Measurements from ENCODE around the gene ARHGEF12.

The ARHGEF12 gene

GRCh38 chr11:120335908-120336640 is at the start of gene ARHGEF12:
Gene ARHGEF12, plus strand, starts transcription at chr11:120336413. Its CDS starts 831 bp downstream, at chr11:120337244.
- Mint-ChIP-seq H3K4me1 (ENCODE audit: low read depth) (peaks cover 28% of the 10 kb centered on the region), H3K27me3 (ENCODE audit: low read depth) (peaks cover 66% of the 10 kb centered on the region), H3K36me3 (ENCODE audit: low read depth) (peaks cover 4% of the 10 kb centered on the region), H3K9me3 (no peaks in the 10 kb centered on the region), H3K27ac (no peak within 1 kb of the TSS), H3K4me3 (peak within 1 kb of the TSS; percentile 92)
- peak; percentile 80 for DNase-seq (ENCODE audit: low spot score)

GRCh38 chr11:120288021-120288420 is 48.2 kb upstream of the ARHGEF12 start:
- H3K9me3 Mint-ChIP-seq: no peaks in the 10 kb centered on the region
- no peak overlapping the region for H3K4me3 Mint-ChIP-seq
- no peak overlapping the region for H3K27ac Mint-ChIP-seq
- no peaks in the 10 kb centered on the region for H3K36me3 Mint-ChIP-seq (ENCODE audit: low read depth)
- H3K27me3 Mint-ChIP-seq (ENCODE audit: low read depth): peaks cover 29% of the 10 kb centered on the region
- no peak for DNase-seq (ENCODE audit: low spot score)
- H3K4me1 Mint-ChIP-seq (ENCODE audit: low read depth): no peaks in the 10 kb centered on the region

- no peak overlapping the region for H3K4me3 Mint-ChIP-seq
- H3K9me3 Mint-ChIP-seq: no peaks in the 10 kb centered on the region
- no peak overlapping the region for H3K27ac Mint-ChIP-seq
- DNase-seq (ENCODE audit: low spot score): no peak
- no peaks in the 10 kb centered on the region for H3K36me3 Mint-ChIP-seq (ENCODE audit: low read depth)
- H3K27me3 Mint-ChIP-seq (ENCODE audit: low read depth): peaks cover 35% of the 10 kb centered on the region
- H3K4me1 Mint-ChIP-seq (ENCODE audit: low read depth): no peaks in the 10 kb centered on the region
Measured at GRCh38 chr11:120289426-120289825, 46.8 kb upstream of the ARHGEF12 start.

- Mint-ChIP-seq H3K27ac (no peak overlapping the region), H3K4me3 (no peak overlapping the region), H3K4me1 (ENCODE audit: low read depth) (no peaks in the 10 kb centered on the region), H3K9me3 (no peaks in the 10 kb centered on the region), H3K27me3 (ENCODE audit: low read depth) (peaks cover 42% of the 10 kb centered on the region), H3K36me3 (ENCODE audit: low read depth) (no peaks in the 10 kb centered on the region)
- no peak for DNase-seq (ENCODE audit: low spot score)
Measured at GRCh38 chr11:120290956-120291355, 45.3 kb upstream of the ARHGEF12 start.

- Mint-ChIP-seq H3K9me3 (no peaks in the 10 kb centered on the region), H3K36me3 (ENCODE audit: low read depth) (no peaks in the 10 kb centered on the region), H3K27me3 (ENCODE audit: low read depth) (peaks cover 45% of the 10 kb centered on the region), H3K4me3 (no peak overlapping the region), H3K27ac (no peak overlapping the region), H3K4me1 (ENCODE audit: low read depth) (no peaks in the 10 kb centered on the region)
- DNase-seq (ENCODE audit: low spot score): no peak
Measured at GRCh38 chr11:120293038-120293800, 43.0 kb upstream of the ARHGEF12 start.

- Mint-ChIP-seq H3K4me3 (no peak overlapping the region), H3K27me3 (ENCODE audit: low read depth) (peaks cover 43% of the 10 kb centered on the region)
Measured at GRCh38 chr11:120294096-120294495, 42.1 kb upstream of the ARHGEF12 start.

GRCh38 chr11:120295099-120295498 is 41.1 kb upstream of the ARHGEF12 start:
- no peaks in the 10 kb centered on the region for H3K4me1 Mint-ChIP-seq (ENCODE audit: low read depth)
- no peak overlapping the region for H3K4me3 Mint-ChIP-seq
- H3K9me3 Mint-ChIP-seq: no peaks in the 10 kb centered on the region
- DNase-seq (ENCODE audit: low spot score): no peak
- H3K27ac Mint-ChIP-seq: no peak overlapping the region
- H3K36me3 Mint-ChIP-seq (ENCODE audit: low read depth): no peaks in the 10 kb centered on the region
- H3K27me3 Mint-ChIP-seq (ENCODE audit: low read depth): peaks cover 34% of the 10 kb centered on the region

More at GRCh38 chr11:120294096-120294495, 42.1 kb upstream of the ARHGEF12 start:
- DNase-seq (ENCODE audit: low spot score): no peak
- Mint-ChIP-seq H3K27ac (no peak overlapping the region), H3K9me3 (no peaks in the 10 kb centered on the region), H3K4me1 (ENCODE audit: low read depth) (no peaks in the 10 kb centered on the region), H3K36me3 (ENCODE audit: low read depth) (no peaks in the 10 kb centered on the region)

GRCh38 chr11:120296554-120296953 is 39.7 kb upstream of the ARHGEF12 start:
- Mint-ChIP-seq H3K27me3 (ENCODE audit: low read depth) (peaks cover 29% of the 10 kb centered on the region), H3K27ac (no peak overlapping the region), H3K4me1 (ENCODE audit: low read depth) (no peaks in the 10 kb centered on the region), H3K9me3 (no peaks in the 10 kb centered on the region), H3K4me3 (no peak overlapping the region), H3K36me3 (ENCODE audit: low read depth) (no peaks in the 10 kb centered on the region)
- no peak for DNase-seq (ENCODE audit: low spot score)

GRCh38 chr11:120298461-120298860 is 37.8 kb upstream of the ARHGEF12 start:
- H3K4me3 Mint-ChIP-seq: no peak overlapping the region
- DNase-seq (ENCODE audit: low spot score): no peak
- no peaks in the 10 kb centered on the region for H3K4me1 Mint-ChIP-seq (ENCODE audit: low read depth)
- no peaks in the 10 kb centered on the region for H3K9me3 Mint-ChIP-seq
- peaks cover 28% of the 10 kb centered on the region for H3K27me3 Mint-ChIP-seq (ENCODE audit: low read depth)
- H3K27ac Mint-ChIP-seq: no peak overlapping the region
- H3K36me3 Mint-ChIP-seq (ENCODE audit: low read depth): no peaks in the 10 kb centered on the region

- Mint-ChIP-seq H3K27me3 (ENCODE audit: low read depth) (peaks cover 17% of the 10 kb centered on the region), H3K27ac (no peak overlapping the region)
- DNase-seq (ENCODE audit: low spot score): no peak
Measured at GRCh38 chr11:120302001-120302805, 34.0 kb upstream of the ARHGEF12 start.

GRCh38 chr11:120303004-120303637 is 33.1 kb upstream of the ARHGEF12 start:
- no peaks in the 10 kb centered on the region for H3K4me1 Mint-ChIP-seq (ENCODE audit: low read depth)
- peaks cover 12% of the 10 kb centered on the region for H3K27me3 Mint-ChIP-seq (ENCODE audit: low read depth)
- H3K4me3 Mint-ChIP-seq: no peak overlapping the region
- no peaks in the 10 kb centered on the region for H3K36me3 Mint-ChIP-seq (ENCODE audit: low read depth)
- DNase-seq (ENCODE audit: low spot score): peak; percentile 33
- H3K27ac Mint-ChIP-seq: no peak overlapping the region
- H3K9me3 Mint-ChIP-seq: no peaks in the 10 kb centered on the region

More at GRCh38 chr11:120302001-120302805, 34.0 kb upstream of the ARHGEF12 start:
- Mint-ChIP-seq H3K36me3 (ENCODE audit: low read depth) (no peaks in the 10 kb centered on the region), H3K4me3 (no peak overlapping the region), H3K9me3 (no peaks in the 10 kb centered on the region), H3K4me1 (ENCODE audit: low read depth) (no peaks in the 10 kb centered on the region)

- Mint-ChIP-seq H3K27me3 (ENCODE audit: low read depth) (peaks cover 11% of the 10 kb centered on the region), H3K9me3 (no peaks in the 10 kb centered on the region), H3K27ac (no peak overlapping the region), H3K36me3 (ENCODE audit: low read depth) (no peaks in the 10 kb centered on the region), H3K4me3 (no peak overlapping the region), H3K4me1 (ENCODE audit: low read depth) (no peaks in the 10 kb centered on the region)
- no peak for DNase-seq (ENCODE audit: low spot score)
Measured at GRCh38 chr11:120304526-120304925, 31.7 kb upstream of the ARHGEF12 start.

GRCh38 chr11:120305286-120305685 is 30.9 kb upstream of the ARHGEF12 start:
- DNase-seq (ENCODE audit: low spot score): no peak
- Mint-ChIP-seq H3K4me1 (ENCODE audit: low read depth) (no peaks in the 10 kb centered on the region), H3K27ac (no peak overlapping the region), H3K27me3 (ENCODE audit: low read depth) (peaks cover 11% of the 10 kb centered on the region), H3K9me3 (no peaks in the 10 kb centered on the region), H3K36me3 (ENCODE audit: low read depth) (no peaks in the 10 kb centered on the region), H3K4me3 (no peak overlapping the region)

Data from T-helper 2 cell treated with Interferon-gamma antibody and Interleukin-4, amounts not matched to agents 5 μg/mL and 100 μg/mL, for 36 hours (primary cell).